HG03575 (cell line): ENCODE results near the gene WIPF1.
A peak's percentile ranks its signal among the peaks of the same experiment; 100 is the strongest.

ENCODE experiments used
- ATAC-seq: cut with Tn5 transposase; IDR thresholded peaks from one replicate; pipeline ENCODE4 v1.9.1; 2021; ENCODE audit not compliant: unreplicated experiment, insufficient number of reproducible peaks, low FRiP score; ENCODE audit errors: extremely low read depth

WIPF1 gene

GRCh38 chr2:174623690-174624089, 26.1 kb upstream of the WIPF1 start:
- no peak for ATAC-seq

DNA sequence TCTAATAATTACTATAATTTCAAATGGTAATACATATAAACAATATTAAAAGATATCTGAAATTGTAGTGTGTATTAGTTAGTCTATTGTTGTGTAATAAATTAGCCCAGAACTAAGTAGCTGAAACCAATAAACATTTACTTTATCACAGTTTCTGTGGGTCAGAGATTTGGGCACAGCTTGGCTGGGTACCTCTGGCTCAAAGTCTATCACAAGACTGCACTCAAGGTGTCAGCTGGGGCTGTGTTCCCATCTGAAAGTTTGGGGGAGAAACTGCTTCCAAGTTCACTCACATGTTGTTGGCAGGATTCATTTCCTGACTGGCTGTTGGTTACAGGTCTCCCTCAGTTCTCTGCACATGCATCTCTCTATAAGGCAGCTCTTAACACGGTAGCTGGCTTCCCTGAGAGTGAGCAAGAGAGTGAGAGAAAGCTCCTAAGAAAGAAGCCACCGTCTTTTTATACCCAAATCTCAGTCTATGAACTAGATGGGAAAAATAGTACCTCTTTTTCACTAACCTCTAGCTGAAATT, 25.6 kb upstream of the WIPF1 start:
- no peak for ATAC-seq

- ATAC-seq = no peak
Observed at GRCh38 chr2:174621323-174621722, 23.7 kb upstream of the WIPF1 start.

DNA sequence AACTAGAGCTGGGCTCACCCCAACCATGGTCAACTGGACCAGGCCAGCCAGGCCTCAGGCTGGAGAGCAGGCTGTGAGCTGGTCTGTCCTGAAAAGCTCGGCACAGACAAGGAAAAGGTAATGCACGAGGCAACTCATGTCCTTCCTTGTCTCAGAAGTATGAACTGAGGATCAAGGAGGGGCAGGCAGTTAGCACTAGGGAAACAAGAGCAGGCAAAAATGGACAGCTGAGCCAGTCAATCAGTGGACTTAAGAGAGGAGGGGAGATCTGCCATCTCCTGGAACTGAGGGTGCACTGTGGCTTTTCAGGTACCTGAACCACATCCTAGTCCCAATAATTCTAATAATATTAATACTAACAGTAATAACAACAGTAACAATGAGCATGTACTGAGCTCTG, 20.6 kb upstream of the WIPF1 start:
- no peak for ATAC-seq

DNA sequence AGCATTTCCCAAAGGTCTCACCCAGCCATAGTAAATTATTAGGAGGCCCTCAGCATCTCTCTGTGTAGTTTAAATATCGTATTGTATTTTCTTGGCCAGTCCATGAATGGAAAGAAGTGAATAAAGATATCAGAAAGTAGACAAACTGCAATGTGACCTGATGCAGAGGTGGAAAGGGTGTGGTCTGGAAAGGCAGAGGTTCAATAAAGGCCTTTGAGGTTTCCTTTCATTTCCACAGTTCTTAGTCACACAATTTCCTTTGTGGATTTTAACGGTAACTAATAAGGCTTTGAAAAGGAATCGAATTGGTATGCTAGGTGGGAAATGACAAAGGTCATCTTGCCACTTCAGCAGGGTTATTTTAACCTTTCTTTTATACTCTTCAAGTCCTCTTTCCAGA, 20.1 kb upstream of the WIPF1 start:
- no peak for ATAC-seq

DNA sequence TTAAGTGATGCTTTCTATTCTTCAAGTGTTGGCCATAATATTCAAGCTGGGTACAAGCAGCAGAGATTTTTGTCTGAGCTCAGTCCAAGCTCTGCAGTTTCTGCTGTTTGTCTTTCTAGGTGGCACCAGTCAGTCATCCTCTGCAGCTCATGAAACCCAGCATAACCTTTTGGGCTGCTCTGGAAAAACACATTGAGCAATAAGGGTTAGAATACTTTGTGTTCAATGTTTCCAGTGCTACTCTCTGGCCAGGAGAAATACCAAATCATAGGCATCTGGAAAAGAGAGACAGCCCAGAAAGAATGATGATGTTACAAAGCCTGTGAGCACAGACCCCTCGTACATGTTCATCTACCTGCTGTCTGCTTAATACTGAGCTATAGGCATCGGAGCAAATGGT, 19.5 kb upstream of the WIPF1 start:
- ATAC-seq = no peak

DNA sequence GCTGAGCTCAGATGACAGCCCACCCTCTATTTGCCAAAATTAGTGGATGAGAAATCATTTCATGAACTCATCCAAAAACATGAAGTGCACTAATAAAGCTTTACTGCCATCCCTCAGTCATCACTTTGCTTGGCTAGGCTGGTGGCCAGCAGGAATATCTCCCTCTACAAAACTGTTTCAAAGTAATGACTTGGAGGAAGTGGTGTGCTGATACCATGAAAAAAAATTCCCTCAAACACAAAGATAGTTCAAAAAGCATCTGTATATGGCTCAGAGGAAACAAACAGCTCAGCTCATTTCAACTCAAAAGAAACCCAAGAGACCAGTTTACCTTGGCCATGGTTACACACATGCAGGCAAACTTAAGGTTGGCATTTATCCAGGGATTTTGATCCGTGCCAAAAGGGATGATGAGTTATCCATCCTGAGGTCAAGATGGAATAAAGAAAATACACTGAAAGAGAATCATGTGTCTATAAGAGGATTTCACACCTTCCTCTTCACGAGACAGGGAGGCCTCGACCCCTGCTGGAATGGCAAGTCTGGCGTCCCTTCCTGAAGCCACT, 18.4 kb upstream of the WIPF1 start:
- no peak for ATAC-seq

GRCh38 chr2:174614261-174614660, 16.7 kb upstream of the WIPF1 start:
- no peak for ATAC-seq

- ATAC-seq = no peak
Observed at GRCh38 chr2:174613531-174613930, 15.9 kb upstream of the WIPF1 start.

DNA sequence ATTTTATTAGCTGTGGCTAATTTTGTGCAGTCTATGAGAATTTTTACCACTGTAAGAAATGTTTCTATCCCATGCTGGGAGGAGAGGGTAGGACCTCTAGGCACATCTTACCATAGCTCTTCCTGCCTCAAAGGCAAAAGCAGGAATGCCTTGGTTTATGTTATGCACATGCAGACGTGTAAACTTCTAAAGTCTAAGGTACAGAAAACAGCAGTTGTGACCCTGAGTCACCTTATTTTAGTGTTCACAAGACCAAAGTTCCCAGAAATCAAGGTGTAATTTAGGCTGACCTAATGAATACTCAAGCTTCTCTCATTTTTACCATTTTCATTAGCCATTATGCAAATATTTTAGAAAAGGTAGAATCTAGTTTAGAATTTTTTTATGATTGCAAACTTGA, 15.4 kb upstream of the WIPF1 start:
- no peak for ATAC-seq

DNA sequence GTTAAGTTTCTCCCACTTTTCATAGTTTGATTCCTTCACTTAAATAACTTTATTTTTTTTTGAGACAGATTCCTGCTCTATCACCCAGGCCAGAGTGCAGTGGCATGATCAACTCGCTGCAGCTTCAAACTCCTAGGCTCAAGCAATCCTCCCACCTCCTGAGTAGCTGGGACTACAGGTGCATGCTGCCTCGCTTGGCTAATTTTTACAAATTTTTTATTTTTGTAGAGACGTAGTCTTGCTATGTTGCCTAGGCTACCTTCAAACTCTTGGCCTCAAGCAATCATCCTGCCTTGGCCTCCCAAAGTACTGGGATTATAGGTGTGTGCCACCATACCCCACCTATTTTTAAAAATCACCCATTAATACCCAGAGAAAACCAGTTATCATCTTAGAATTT, 14.2 kb upstream of the WIPF1 start:
- no peak for ATAC-seq

DNA sequence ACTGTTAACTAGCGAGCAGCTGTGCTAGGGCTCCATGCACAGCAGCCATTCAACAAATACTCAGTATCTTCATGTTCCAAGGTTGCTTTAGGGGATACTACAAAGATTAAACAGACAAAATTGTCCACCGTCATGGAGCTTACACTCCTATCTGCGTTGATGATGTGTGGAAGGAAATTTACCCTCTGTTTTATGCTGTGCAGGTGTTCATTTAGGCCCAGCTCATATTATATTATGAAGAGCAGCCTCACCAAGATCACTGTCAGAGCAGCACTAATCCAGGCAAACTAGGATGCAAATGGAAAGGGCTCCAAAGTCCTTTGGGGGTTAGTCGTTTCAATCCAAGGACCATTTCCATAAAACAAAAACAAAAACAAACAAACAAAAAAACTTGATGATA, 13.4 kb upstream of the WIPF1 start:
- ATAC-seq = no peak

DNA sequence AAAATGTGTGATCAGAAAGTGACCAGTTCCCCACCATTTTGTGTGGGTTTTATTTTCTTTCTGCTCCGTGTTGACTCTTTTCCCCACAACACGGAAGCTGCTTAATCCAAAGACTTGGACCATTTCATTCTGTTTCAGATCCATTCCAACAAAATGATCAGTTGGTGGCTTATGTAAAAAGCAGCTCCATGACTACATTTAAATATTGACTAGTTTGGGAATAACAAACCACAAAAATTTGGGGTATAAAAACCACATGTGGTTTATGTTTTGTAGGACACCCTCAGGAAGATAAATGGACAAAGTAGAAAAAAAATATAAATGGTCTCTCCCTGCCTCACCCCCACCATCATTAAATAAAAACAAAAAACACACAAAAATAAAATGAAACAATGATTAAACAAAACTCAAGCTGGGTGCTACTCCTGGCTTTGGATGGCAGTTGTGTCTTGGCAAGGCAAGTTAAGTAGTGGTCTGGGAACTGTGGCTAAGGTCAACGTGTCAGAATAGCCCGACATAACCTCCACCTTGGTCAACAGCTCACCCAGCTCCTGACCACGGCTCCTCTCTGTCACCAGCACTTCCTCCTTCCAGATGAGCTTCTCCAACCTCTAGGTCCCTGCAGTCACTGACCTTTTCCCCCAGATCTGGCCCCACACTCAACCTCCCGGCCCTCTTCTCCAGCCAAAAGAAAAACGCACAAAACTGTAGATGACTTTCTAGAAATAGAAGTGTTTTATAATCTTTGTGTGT, 12.8 kb upstream of the WIPF1 start:
- no peak for ATAC-seq

DNA sequence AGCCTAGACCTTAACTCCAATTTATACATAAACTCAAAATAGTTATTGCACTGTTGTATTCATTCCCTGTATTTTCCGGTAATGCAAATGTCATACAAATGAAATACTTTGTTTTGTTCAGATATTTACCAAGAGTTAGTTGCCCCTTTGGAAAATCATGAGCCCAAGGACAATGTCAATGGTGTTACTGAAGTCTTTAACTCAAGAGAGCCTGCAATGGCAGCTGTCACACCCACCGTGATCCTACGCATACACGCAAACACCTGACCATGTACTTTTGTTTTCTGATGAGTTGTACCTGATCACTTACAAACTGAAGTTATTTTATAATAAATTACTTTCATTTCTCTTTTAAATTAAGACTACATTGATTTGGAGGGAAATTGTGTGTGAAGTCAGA, 11.7 kb upstream of the WIPF1 start:
- no peak for ATAC-seq

GRCh38 chr2:174608866-174609214, 11.2 kb upstream of the WIPF1 start:
- peak; percentile 22 for ATAC-seq

DNA sequence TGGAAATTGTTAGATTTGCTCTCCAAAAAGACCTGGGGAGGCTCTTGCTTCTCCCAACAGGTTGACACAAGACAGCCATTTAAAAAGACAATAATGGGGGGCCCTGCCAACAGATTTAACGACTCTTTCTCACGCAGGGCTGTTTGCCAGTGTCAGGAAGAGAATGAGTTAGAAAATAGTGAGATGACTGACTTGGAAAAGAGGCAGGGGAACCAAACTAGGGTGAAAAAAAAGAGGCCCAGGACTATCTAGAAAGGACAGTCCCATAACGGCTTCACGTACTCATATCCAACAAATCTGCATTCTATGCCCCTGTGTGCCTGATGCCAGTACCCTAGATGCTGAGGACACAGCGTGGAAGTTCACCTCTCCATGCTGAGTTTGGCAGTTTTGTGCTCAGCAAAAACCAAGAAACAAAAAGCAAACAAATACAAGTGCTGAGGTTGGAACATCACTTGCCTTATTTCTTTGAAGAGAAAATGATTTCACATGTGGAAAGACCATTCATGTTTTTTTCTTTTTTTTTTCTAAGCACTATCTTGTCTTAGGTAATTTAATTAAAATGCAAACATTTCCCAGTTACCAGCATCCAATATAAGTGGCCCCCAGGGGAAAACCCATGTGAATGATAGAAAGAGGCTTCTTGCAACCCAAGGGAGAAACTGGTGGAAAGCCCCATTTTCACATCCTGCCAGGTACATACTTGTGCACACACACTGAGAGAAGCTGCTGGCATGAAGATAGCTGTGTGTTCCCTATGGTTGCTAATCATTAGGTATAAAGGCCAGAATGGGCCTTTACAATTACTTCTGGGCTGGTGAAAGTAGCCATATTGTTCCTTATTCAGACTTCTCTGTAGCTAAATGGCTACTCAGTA, 10.6 kb upstream of the WIPF1 start:
- peak; percentile 51 for ATAC-seq

- ATAC-seq = no peak
Observed at GRCh38 chr2:174607584-174607983, 10.0 kb upstream of the WIPF1 start.

DNA sequence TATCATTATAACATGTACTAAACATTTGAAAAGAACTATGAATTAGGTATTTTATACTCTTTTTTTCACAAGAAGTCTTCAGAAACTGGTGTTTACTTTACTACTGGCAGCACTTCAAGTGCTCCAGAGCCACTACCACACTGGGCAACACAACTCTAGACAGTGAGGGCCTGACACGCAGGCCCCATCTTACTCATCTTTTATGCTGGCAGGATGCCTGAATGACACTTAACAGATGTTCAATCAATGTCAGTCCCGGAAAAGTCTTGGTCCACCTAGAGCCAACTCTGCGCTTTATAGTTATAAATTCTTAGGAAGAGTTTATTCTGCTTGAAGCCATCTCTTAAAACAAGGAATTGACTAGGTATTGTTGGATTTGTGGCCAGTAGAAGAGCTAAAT, 8.7 kb upstream of the WIPF1 start:
- no peak for ATAC-seq

DNA sequence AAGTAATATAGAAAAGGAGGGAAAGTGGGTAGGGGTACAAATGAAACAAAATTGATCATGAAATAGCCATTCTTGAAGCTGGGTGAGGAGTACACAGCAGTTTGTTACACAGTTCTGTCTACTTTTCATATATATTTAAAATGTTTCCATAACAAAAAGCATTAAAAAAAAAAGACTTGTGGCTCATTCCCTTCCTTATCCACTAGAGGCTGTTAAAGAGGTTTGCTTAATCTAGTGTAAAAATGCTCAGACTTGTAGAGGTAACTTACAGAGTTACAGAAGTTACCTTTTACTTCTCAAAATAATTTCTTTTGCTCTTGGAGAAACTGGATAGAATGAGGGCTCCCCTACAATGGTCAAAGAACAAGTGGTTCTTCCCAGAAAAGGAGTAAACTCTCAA, 8.1 kb upstream of the WIPF1 start:
- ATAC-seq = no peak

DNA sequence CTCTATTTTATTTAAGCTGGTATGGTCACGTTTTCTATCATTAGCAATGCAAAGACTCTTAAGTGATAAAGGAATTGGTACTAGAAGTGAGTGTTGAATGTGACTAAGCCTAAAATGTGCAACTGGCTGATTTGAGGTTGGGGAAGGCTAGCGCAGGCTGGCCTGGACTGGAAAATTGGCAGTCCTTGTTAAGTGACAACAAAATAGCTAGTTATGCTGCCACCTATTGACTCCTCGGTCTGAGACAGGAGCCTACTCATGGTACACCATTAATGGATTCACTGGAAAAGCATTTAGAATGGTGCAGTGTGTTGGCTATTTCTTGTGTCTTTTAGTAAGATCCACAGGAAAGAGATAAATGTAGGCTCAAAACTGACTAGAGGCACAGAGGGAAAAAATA, 5.7 kb upstream of the WIPF1 start:
- ATAC-seq = no peak
